H1 (cell line): Measurements from ENCODE around the gene CCDC91. TPM values are rescaled to one million over a fixed set of nuclear protein-coding genes. Genes with fewer than 3 reads are reported as not detected.

Experiments used
- CTCF ChIA-PET: fragments of 300-600 bp; sonication (Branson Sonifier 250); formaldehyde crosslinking; loops from one replicate; lab custom pipeline; 2021; ENCODE audit not compliant: partially characterized antibody; lab: Charles Lee
- POLR2A ChIA-PET: fragments of 300-600 bp; sonication (Branson Sonifier 250); formaldehyde crosslinking; loops from one replicate; lab custom pipeline; 2021; ENCODE audit warnings: inconsistent platforms; ENCODE audit not compliant: partially characterized antibody; lab: Charles Lee
- DNase-seq, 2 experiments: peaks; one replicate each; pipeline versions ENCODE4 v3.0.0 to v3.0.0-alpha.2; 2010 to 2022; ENCODE audit warnings: low spot score in 2 of 2, low read depth in 1 of 2, mixed read lengths in 1 of 2
- FAIRE-seq: peaks from 2 replicates; lab custom pipeline; 2011; peaks lifted over from hg19 to GRCh38; lab: Jason Lieb, UNC
- H2AFZ ChIP-seq: 2 replicates; pipeline ENCODE4 v1.8.1; 2012; ENCODE audit warnings: low read length, inconsistent platforms
- H2AK5ac ChIP-seq: 2 replicates; pipeline ENCODE4 v1.6.1; 2013; ENCODE audit warnings: low read depth, low read length
- H2BK120ac ChIP-seq: replicated peaks from 2 replicates; pipeline ENCODE3; 2013; ENCODE audit warnings: low read depth, low read length, inconsistent platforms
- H2BK12ac ChIP-seq: 2 replicates; pipeline ENCODE4 v1.6.1; 2013; ENCODE audit warnings: low read depth, low read length
- H2BK15ac ChIP-seq: 2 replicates; pipeline ENCODE4 v1.6.1; 2013; ENCODE audit warnings: low read length
- H2BK20ac ChIP-seq: 2 replicates; pipeline ENCODE4 v1.6.1; 2013; ENCODE audit warnings: low read length
- H2BK5ac ChIP-seq: 2 replicates; pipeline ENCODE4 v1.6.1; 2013; ENCODE audit warnings: low read depth, low read length
- H3K14ac ChIP-seq: 2 replicates; pipeline ENCODE4 v1.6.1; 2013; ENCODE audit warnings: inconsistent platforms; ENCODE audit not compliant: insufficient read length
- H3K18ac ChIP-seq: 2 replicates; pipeline ENCODE4 v1.6.1; 2013; ENCODE audit warnings: low read length; ENCODE audit errors: extremely low read depth
- H3K23ac ChIP-seq: 2 replicates; pipeline ENCODE4 v1.6.1; 2013; ENCODE audit warnings: inconsistent platforms; ENCODE audit not compliant: insufficient read length
- H3K23me2 ChIP-seq: 2 replicates; pipeline ENCODE4 v1.6.1; 2013; ENCODE audit warnings: low read depth, low read length
- H3K27ac ChIP-seq: 2 replicates; pipeline ENCODE4 v1.6.1; 2011; ENCODE audit warnings: low read depth, low read length, inconsistent platforms
- H3K27me3 ChIP-seq, 4 experiments: replicated peaks in 1 of 4; 1 replicate in 1 of 4; 2 replicates in 3 of 4; pipeline versions ENCODE4 v1.6.1 to v1.8.1; 2011 to 2013; ENCODE audit warnings: low read length in 3 of 4, mild to moderate bottlenecking in 3 of 4, inconsistent platforms in 2 of 4, mixed read lengths in 2 of 4, moderate library complexity in 1 of 4; ENCODE audit not compliant: control insufficient read depth in 3 of 4, insufficient read depth in 3 of 4; ENCODE audit errors: extremely low read depth in 1 of 4
- H3K36me3 ChIP-seq, 4 experiments: 2 replicates each; pipeline versions ENCODE4 v1.6.1 to v1.8.1; 2011 to 2013; ENCODE audit warnings: mild to moderate bottlenecking in 4 of 4, low read length in 3 of 4, moderate library complexity in 2 of 4, control low read depth in 1 of 4, inconsistent platforms in 1 of 4; ENCODE audit not compliant: insufficient read depth in 4 of 4, control insufficient read depth in 2 of 4
- H3K4ac ChIP-seq: replicated peaks from 2 replicates; pipeline ENCODE3; 2013; ENCODE audit warnings: low read length, low read depth, mixed read lengths, inconsistent platforms; ENCODE audit not compliant: insufficient read length
- H3K4me1 ChIP-seq, 4 experiments: replicated peaks in 1 of 4; 1 replicate in 1 of 4; 2 replicates in 3 of 4; pipeline versions ENCODE4 v1.6.1 to v1.8.1; 2011 to 2013; ENCODE audit warnings: low read length in 3 of 4, inconsistent platforms in 2 of 4, mixed read lengths in 1 of 4; ENCODE audit not compliant: insufficient read depth in 4 of 4, control insufficient read depth in 3 of 4
- H3K4me2 ChIP-seq, 2 experiments: 2 replicates each; pipeline versions ENCODE4 v1.6.1 to v1.8.1; 2011 to 2013; ENCODE audit warnings: low read depth in 2 of 2, low read length in 2 of 2, control low read depth in 1 of 2, inconsistent platforms in 1 of 2, mild to moderate bottlenecking in 1 of 2; ENCODE audit not compliant: insufficient read depth in 1 of 2
- H3K4me3 ChIP-seq, 4 experiments: fragments of 200-600, 300-600 bp in 1 of 4; sonication (generic), shearing (Covaris generic), sonication (Bioruptor Twin) in 1 of 4; 2 replicates each; pipeline versions ENCODE4 v1.5.1 to v1.8.1; 2011 to 2016; ENCODE audit warnings: low read length in 4 of 4, low read depth in 3 of 4, control low read depth in 2 of 4, inconsistent platforms in 2 of 4, mild to moderate bottlenecking in 2 of 4, mixed read lengths in 1 of 4, moderate library complexity in 1 of 4; ENCODE audit not compliant: insufficient read depth in 2 of 4; ENCODE audit errors: extremely low read depth in 1 of 4
- H3K56ac ChIP-seq: replicated peaks from 2 replicates; pipeline ENCODE3; 2013; ENCODE audit warnings: low read depth, mild to moderate bottlenecking, mixed read lengths, low read length, inconsistent platforms; ENCODE audit not compliant: insufficient read length
- H3K79me1 ChIP-seq: 2 replicates; pipeline ENCODE4 v1.6.1; 2013; ENCODE audit warnings: low read depth, low read length, control low read depth
- H3K79me2 ChIP-seq, 2 experiments: 2 replicates each; pipeline versions ENCODE4 v1.6.1 to v1.8.1; 2012 to 2013; ENCODE audit warnings: low read length in 2 of 2, mild to moderate bottlenecking in 2 of 2, inconsistent platforms in 1 of 2; ENCODE audit not compliant: insufficient read depth in 2 of 2, control insufficient read depth in 1 of 2
- H3K9ac ChIP-seq, 4 experiments: replicated peaks in 1 of 4; 1 replicate in 1 of 4; 2 replicates in 3 of 4; pipeline versions ENCODE4 v1.6.1 to v1.8.1; 2011 to 2013; ENCODE audit warnings: low read depth in 3 of 4, low read length in 3 of 4, control low read depth in 2 of 4, mild to moderate bottlenecking in 2 of 4, moderate library complexity in 2 of 4, inconsistent platforms in 1 of 4; ENCODE audit errors: extremely low read depth in 1 of 4
- H3K9me3 ChIP-seq, 2 experiments: 2 replicates each; pipeline versions ENCODE4 v1.6.1 to v1.8.1; 2012 to 2013; ENCODE audit warnings: mild to moderate bottlenecking in 2 of 2, moderate library complexity in 2 of 2, control low read depth in 1 of 2, inconsistent platforms in 1 of 2, low read depth in 1 of 2, low read length in 1 of 2, mixed read lengths in 1 of 2; ENCODE audit not compliant: insufficient read depth in 2 of 2
- H4K20me1 ChIP-seq, 2 experiments: replicated peaks in 1 of 2; 2 replicates each; pipeline versions ENCODE3 to v1.8.1; 2011 to 2013; ENCODE audit warnings: inconsistent platforms in 2 of 2, low read length in 2 of 2, mild to moderate bottlenecking in 1 of 2; ENCODE audit not compliant: insufficient read depth in 2 of 2, control insufficient read depth in 1 of 2
- H4K5ac ChIP-seq: 2 replicates; pipeline ENCODE4 v1.6.1; 2013; ENCODE audit warnings: low read length, low read depth, mixed read lengths, inconsistent platforms; ENCODE audit not compliant: insufficient read length
- H4K8ac ChIP-seq: 2 replicates; pipeline ENCODE4 v1.8.0; 2013; ENCODE audit warnings: mild to moderate bottlenecking, moderate library complexity, low read length, inconsistent platforms; ENCODE audit not compliant: insufficient read depth; ENCODE audit errors: extremely low read depth
- H4K91ac ChIP-seq: replicated peaks from 2 replicates; pipeline ENCODE3; 2013; ENCODE audit warnings: low read length, mixed read lengths, inconsistent platforms; ENCODE audit not compliant: insufficient read length
- BACH1 ChIP-seq: IDR thresholded peaks from 2 replicates; pipeline ENCODE4 v1.6.1; 2012; ENCODE audit warnings: low read length, improper control_type of control experiment
- BCL11A ChIP-seq, 2 experiments: IDR thresholded peaks; one replicate each; pipeline ENCODE4 v1.6.1; 2011; ENCODE audit warnings: low read depth in 2 of 2, low read length in 2 of 2, mild to moderate bottlenecking in 2 of 2
- CEBPB ChIP-seq: IDR thresholded peaks from 2 replicates; pipeline ENCODE4 v1.6.1; 2012; ENCODE audit warnings: low read depth, low read length
- CHD2 ChIP-seq: IDR thresholded peaks from 2 replicates; pipeline ENCODE4 v1.6.1; 2012; ENCODE audit warnings: low read length, improper control_type of control experiment
- EP300 ChIP-seq, 2 experiments: IDR thresholded peaks; 1 replicate in 1 of 2; 2 replicates in 1 of 2; pipeline ENCODE4 v1.6.1; 2011 to 2012; ENCODE audit warnings: low read depth in 2 of 2, low read length in 2 of 2, mild to moderate bottlenecking in 2 of 2, borderline replicate concordance in 1 of 2, inconsistent platforms in 1 of 2, moderate library complexity in 1 of 2
- HDAC2 ChIP-seq, 2 experiments: fragments of 300-600 bp in 1 of 2; sonication (generic) in 1 of 2; IDR thresholded peaks; 2 replicates each; pipeline ENCODE4 v1.6.1; 2011 to 2012; ENCODE audit warnings: low read depth in 2 of 2, low read length in 2 of 2, mild to moderate bottlenecking in 2 of 2, moderate library complexity in 2 of 2, borderline replicate concordance in 1 of 2, inconsistent platforms in 1 of 2
- JUND ChIP-seq: IDR thresholded peaks from 2 replicates; pipeline ENCODE4 v1.6.1; 2011; ENCODE audit warnings: mild to moderate bottlenecking, improper control_type of control experiment, low read length
- KDM1A ChIP-seq: fragments of 200-600, 300-600 bp; sonication (generic); IDR thresholded peaks from 2 replicates; pipeline ENCODE4 v1.7.1; 2016; ENCODE audit warnings: mild to moderate bottlenecking, low read length, borderline replicate concordance
- NANOG ChIP-seq: IDR thresholded peaks from 2 replicates; pipeline ENCODE4 v1.6.1; 2011; ENCODE audit warnings: low read length, low read depth, mild to moderate bottlenecking, inconsistent platforms; ENCODE audit not compliant: insufficient read depth, poor library complexity, severe bottlenecking
- POLR2AphosphoS5 ChIP-seq: IDR thresholded peaks from 2 replicates; pipeline ENCODE4 v1.6.1; 2011; ENCODE audit warnings: low read depth, low read length
- RFX5 ChIP-seq: IDR thresholded peaks from 2 replicates; pipeline ENCODE4 v1.6.1; 2011; ENCODE audit warnings: low read depth, low read length, improper control_type of control experiment, borderline replicate concordance
- SP1 ChIP-seq: IDR thresholded peaks from 2 replicates; pipeline ENCODE4 v1.6.1; 2011; ENCODE audit warnings: low read depth, low read length
- SP2 ChIP-seq: IDR thresholded peaks from 2 replicates; pipeline ENCODE4 v1.6.1; 2012; ENCODE audit warnings: mild to moderate bottlenecking, low read length, inconsistent platforms
- SUZ12 ChIP-seq: fragments of 200-600 bp; sonication (generic); IDR thresholded peaks from 2 replicates; pipeline ENCODE4 v1.6.1; 2012; ENCODE audit warnings: mild to moderate bottlenecking, inconsistent platforms, low read length, moderate library complexity, mixed read lengths
- TBP ChIP-seq: IDR thresholded peaks from 2 replicates; pipeline ENCODE4 v1.6.1; 2011; ENCODE audit warnings: low read depth, low read length, improper control_type of control experiment
- YY1 ChIP-seq: IDR thresholded peaks from 2 replicates; pipeline ENCODE4 v1.6.1; 2011; ENCODE audit warnings: low read depth, mild to moderate bottlenecking, low read length
- WGBS, 2 experiments: shearing (Covaris generic) in 1 of 2; methylation state at CpG; one replicate each; pipeline versions ENCODE4 v1.1.6 to v1.1.7; 2013 to 2015; ENCODE audit warnings: low lambda C conversion rate in 2 of 2, mixed read lengths in 2 of 2, inconsistent platforms in 1 of 2, low coverage in 1 of 2, missing lambda C conversion rate in 1 of 2; ENCODE audit not compliant: insufficient replicate concordance in 2 of 2, insufficient coverage in 1 of 2, insufficient read length in 1 of 2; ENCODE audit errors: extremely low coverage in 1 of 2, missing lambda C conversion rate in 1 of 2; 5-methylcytosine and 5-hydroxymethylcytosine counted together
- polyA plus RNA-seq, 7 experiments: library from polyadenylated mRNA; depleted of rRNA in 3 of 7; stranded (reverse) in 5 of 7; unstranded in 2 of 7; fragments of >200 nt in 5 of 7; fragments of 200-250 nt in 2 of 7; gene quantifications; 1 replicate in 5 of 7; 2 replicates in 1 of 7; 4 replicates in 1 of 7; pipeline versions ENCODE4 v1.2.1 to v1.2.3, GENCODE V29; 2011 to 2013; ENCODE audit warnings: missing spikeins in 2 of 7, mixed read lengths in 2 of 7
- total RNA-seq: library from RNA; stranded (reverse); fragmentation: NEBNext Ultra II Directional; extraction: Animal tissue kit (Norgen Biotek cat#: 25700); gene quantifications from 2 replicates; pipeline ENCODE4 v1.2.1, GENCODE V29; 2021

Gene CCDC91
- total and polyA plus RNA-seq, 2 of the 8 experiments (the other 6 are each of a cell fraction or from before 2014, with no cell fraction given): 8.6 to 23.1 TPM

DNA sequence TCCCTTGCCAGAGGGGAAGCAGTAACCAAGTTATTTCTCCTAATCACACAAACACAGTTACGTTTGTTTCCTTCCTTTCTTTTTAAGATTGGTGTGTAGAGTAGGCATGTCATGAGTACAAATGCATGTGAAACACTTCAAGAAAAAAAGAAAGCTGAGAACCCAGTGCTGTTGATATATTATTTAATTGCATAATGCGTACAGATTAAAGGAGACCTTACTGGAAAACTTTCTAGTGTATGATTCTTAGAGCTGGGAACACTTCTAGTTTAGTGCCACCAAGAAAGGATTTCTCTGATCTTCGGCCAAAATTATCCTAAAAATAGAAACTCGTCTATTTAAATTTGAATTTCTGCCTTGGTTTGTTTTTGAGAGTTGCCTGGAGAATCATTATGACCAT lies 365.5 kb downstream of the CCDC91 start:
- CTCF ChIA-PET: no interaction called here
- POLR2A ChIA-PET: no interaction called here
- TF ChIP-seq SP1: no peak
- TF ChIP-seq TBP: no peak
- TF ChIP-seq NANOG: no peak
- no peak for TF ChIP-seq CHD2
- TF ChIP-seq YY1: no peak
- no peak for TF ChIP-seq KDM1A
- TF ChIP-seq HDAC2 (IDR thresholded peaks at IDR 0.05; ENCODE audit: borderline replicate concordance in 1 of 2, low read depth in 2 of 2, low read length in 2 of 2): no peak
- no peak for TF ChIP-seq EP300 (IDR thresholded peaks at IDR 0.05; ENCODE audit: borderline replicate concordance in 1 of 2, low read depth in 2 of 2, low read length in 2 of 2)
- no peak for TF ChIP-seq CEBPB
- no peak for TF ChIP-seq RFX5
- TF ChIP-seq SP2: no peak
- no peak for TF ChIP-seq POLR2AphosphoS5
- no peak for TF ChIP-seq BCL11A (IDR thresholded peaks at IDR 0.05; ENCODE audit: low read depth in 2 of 2, low read length in 2 of 2)
- TF ChIP-seq JUND: no peak
- TF ChIP-seq BACH1: no peak
- no peak for TF ChIP-seq SUZ12

More for the DNA sequence above, 365.5 kb downstream of the CCDC91 start:
- H2BK120ac ChIP-seq: no peak overlapping the region
- no peaks in the 10 kb centered on the region for H3K36me3 ChIP-seq
- H2BK5ac ChIP-seq: no peak overlapping the region
- H3K23ac ChIP-seq: no peak overlapping the region
- no peak overlapping the region for H2BK15ac ChIP-seq
- H3K4ac ChIP-seq: no peak overlapping the region
- H3K18ac ChIP-seq: no peak overlapping the region
- no peaks in the 10 kb centered on the region for H4K20me1 ChIP-seq
- H3K9me3 ChIP-seq: no peaks in the 10 kb centered on the region
- peaks cover 0 to 7% (median 3%) of the 10 kb centered on the region in 4 experiments; a peak in 3 of 7 replicates for H3K4me1 ChIP-seq
- WGBS, 2 experiments: 83% methylated on average over 4 of the region's 4 CpGs; no CpG with 5 or more reads in 1 of the 2 experiments
- H4K5ac ChIP-seq: no peak overlapping the region
- H2AK5ac ChIP-seq: no peak overlapping the region
- no peak overlapping the region for H3K27ac ChIP-seq
- no peaks in the 10 kb centered on the region; a peak in 1 of 7 replicates for H3K27me3 ChIP-seq
- no peak overlapping the region for H4K91ac ChIP-seq
- H3K23me2 ChIP-seq: no peaks in the 10 kb centered on the region
- DNase-seq: no peak
- H3K14ac ChIP-seq: no peak overlapping the region
- H3K79me1 ChIP-seq: no peaks in the 10 kb centered on the region
- no peaks in the 10 kb centered on the region for H3K79me2 ChIP-seq
- H2BK12ac ChIP-seq: no peak overlapping the region
- no peak for FAIRE-seq
- no peak overlapping the region for H3K9ac ChIP-seq
- H3K56ac ChIP-seq: no peak overlapping the region
- no peak overlapping the region for H2AFZ ChIP-seq
- no peak overlapping the region for H4K8ac ChIP-seq
- H2BK20ac ChIP-seq: no peak overlapping the region
- no peak overlapping the region for H3K4me2 ChIP-seq
- H3K4me3 ChIP-seq: no peak overlapping the region
